Iris pigment epithelial cell (primary cell): ENCODE measurements around the gene MRPS18B.

ENCODE experiments used
- DNase-seq: peaks from one replicate; pipeline ENCODE4 v3.0.0-alpha.2; 2011; ENCODE audit warnings: low read depth

Gene MRPS18B

DNA sequence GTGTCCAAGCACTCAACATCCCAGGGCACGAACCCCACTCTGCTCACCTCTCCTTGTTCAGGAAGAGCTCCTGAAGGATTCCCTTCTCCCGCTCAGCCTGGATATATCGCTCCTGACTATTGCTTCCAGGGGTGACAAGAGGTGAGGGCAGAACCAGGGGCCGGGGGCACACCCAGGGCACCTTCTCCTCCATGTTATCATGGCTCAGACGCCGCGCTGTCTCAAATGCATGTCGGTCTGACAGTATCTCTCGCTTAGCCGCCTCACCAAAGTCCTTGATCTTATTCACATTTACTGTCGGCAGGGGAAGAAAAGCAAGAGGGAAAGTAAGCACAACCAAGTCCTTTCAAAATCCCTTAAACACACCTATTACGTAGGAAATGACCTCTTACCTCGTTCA is 13.7 kb upstream of the MRPS18B start:
- no peak for DNase-seq

GRCh38 chr6:30610065-30610464 is 7.6 kb upstream of the MRPS18B start:
- no peak for DNase-seq

DNA sequence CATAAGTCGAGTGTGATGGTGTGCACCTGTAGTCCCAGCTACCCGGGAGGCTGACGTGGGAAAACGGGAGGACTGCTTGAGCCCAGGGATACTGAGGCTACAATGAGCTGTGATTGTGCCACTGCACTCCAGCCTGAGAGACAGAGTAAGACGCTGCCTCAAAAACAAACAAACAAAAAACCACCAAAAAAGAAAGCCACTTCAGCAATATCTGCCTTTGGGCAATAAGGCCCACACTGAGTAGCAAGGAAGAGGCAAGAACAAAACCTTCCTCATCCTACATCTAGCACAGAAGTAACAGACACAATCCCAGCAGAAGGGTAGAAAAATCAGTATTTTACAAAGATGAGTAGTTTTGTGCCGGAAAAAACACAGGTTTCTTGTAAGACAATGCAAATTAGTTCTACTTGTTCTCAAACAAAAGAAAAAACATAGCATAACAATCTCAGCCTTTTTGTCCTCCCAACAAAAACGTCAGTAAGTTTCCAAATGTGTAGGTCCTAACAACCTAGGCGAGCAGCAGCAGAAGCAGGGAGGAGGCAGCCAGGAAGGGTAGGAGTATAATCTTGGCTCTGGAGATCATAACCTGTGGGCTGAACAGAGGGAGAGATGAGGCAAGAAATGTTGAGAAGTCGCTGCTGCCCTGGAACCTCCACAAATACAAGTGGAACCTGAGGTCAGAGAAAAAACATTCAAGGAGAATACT is 6.3 kb upstream of the MRPS18B start:
- DNase-seq = no peak

DNA sequence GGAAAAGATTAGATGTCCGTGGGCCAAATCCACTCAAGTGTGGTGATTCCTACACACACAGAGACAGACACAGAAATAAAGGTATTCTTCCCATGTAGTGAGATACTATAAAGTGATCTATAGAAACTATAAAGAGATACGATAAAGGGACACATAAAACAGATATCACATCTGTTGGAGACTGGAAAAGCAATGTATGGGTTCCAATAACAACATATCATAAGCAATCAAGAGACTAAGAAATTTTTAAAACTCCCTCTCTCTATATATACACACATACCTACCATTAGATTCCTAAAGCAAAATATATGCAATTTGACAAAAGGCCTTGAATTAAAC is 5.8 kb upstream of the MRPS18B start:
- no peak for DNase-seq

- peak; percentile 48 for DNase-seq
These were observed 5.4 kb upstream of the MRPS18B start for GRCh38 chr6:30612213-30612612.

GRCh38 chr6:30612687-30613248 is 4.9 kb upstream of the MRPS18B start:
- DNase-seq = peak; percentile 77

- DNase-seq = no peak
These were observed 4.2 kb upstream of the MRPS18B start for GRCh38 chr6:30613251-30614043.

DNA sequence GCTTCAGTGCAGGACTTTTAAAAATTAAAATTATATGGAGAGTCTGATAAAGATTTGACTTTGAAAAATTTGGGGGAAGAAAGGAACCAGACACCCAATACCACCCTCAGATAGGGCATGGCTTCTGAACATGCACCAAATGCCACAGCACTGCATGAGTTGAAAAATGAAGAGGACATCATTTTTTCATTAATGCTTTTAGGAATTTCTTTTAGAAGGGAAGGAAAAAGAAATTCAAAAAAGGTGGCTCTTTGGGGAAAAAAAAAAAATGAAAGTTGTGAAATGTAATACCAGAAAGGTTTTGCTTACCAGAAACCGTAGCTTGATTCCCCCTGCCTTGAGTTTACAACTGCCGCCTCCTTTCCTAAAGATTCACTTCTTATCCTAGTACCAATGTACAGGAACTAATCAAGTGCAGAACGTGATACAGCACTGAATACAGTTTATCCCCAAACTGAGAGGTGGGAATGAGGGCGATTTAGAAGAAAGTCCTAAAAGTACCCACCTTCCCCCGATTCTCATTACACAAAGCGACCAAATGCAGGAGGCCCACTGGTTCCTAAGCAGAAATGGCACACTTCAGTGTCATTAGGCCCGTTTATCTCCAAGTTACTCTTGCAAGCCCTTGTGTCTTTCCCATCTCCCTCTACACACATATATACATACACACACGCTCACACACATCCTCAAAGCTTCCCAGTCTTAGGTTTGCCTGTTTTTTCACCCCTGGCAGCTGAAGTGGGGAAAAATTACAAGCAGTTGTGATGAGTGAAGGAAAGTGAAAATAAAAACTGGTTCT is 3.4 kb upstream of the MRPS18B start:
- no peak for DNase-seq

DNA sequence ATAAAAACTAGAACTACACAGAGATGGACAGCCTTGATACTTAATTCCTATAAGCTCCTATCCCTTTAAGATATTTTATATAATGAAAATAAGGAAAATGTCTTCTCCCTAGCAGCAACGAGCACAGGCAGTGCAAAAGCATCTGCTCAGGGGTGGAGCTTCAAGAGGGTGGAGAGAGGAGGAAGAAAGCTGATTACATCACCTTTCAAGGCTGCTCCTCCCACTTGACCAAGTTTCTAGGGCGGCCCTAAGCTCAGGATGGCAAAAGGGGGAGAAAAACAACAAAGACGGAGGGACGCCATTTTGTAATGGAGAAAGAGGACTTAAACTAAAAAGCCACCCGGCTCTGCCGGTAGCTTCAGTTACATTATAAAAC is 2.8 kb upstream of the MRPS18B start:
- DNase-seq = peak; percentile 98

- DNase-seq = peak; percentile 83
These were observed 2.3 kb upstream of the MRPS18B start for GRCh38 chr6:30615219-30615957.

DNA sequence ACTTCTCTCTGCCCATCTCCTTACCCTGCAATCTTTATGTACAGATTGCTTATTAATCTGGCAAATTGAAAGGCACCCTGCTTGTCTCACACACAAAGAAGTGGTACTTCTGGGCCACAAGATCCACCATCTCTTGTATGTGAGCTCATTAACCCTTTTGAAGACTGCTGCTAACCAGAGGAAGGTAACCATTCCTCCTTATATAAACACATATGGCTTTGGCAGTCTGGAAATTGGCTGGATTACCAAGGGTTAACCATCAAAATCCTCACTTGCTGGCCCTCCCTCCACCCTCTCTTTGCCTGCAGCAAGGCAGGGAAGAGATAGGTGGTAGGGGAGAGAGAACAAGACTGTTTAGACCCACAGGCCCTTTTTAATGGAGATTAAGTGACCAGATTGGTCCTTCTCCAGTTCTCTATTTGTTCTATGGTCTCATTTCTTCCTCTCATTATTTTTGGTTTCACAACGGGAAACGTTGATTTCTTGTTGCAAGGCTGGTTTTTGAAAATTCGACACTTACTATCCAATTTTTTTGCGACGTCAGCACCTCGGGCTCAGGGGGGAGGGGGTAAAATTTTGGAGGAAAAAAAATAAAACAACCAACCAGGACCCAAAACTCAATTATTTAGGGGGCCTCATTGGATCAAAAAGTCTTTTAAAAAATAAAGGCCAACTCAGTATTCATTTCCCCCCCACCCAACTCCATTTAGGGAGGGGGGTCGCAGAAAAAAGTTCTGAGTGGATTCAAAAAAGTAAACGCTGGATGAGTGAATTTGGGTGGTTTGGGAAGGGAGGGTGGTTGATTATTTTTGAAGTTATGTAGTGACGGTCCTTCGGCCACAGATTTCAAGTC is 1.5 kb upstream of the MRPS18B start:
- peak; percentile 21 for DNase-seq

DNA sequence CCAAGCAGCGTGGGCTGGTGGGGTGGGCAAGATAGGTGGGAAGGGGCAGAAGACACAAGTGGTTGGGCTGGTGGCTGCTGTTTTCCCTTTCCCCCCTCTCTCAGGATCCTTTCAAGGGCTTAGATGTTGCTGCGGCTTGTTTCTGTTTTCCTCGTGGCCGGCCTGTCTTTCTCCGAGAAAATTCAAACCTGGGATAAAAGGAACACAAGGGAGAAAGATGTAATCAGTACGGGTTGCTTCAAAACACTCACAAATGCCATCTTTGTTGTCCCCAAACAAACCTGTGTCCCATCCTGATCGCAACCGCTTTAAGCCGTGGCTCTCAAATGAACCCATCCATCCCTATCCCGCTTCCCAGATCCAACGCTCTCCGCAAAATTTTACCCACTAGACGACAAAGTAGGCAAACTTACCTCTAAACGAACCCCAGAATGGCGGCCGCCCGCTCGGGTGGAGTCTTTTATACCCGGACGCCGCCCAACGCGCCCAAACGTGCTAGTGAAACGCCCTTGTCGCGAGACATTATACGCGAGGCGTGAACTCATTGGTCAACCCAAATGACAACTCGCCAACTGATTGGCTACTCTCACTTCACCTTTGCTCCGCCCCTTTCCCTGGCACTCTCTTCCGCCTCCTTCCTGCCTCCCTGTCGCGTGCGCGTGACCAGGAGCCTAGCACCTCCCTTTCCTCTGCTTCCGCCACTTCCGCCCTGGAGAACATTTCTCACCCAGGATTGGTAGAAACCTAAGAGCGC is 652 bp upstream of the MRPS18B start, which contains the start of gene PPP1R10:
PPP1R10 (minus strand) TSS at position 433 of the 754 bp plus-strand sequence. CDS start 7,299 bp downstream, outside the sequence.
- peak; percentile 100 for DNase-seq

- no peak for DNase-seq
These were observed 694 bp downstream of the MRPS18B start for GRCh38 chr6:30618270-30618797.

GRCh38 chr6:30619561-30619960 is 1.9 kb downstream of the MRPS18B start:
- no peak for DNase-seq

GRCh38 chr6:30625511-30625910 is 7.9 kb downstream of the MRPS18B start:
- no peak for DNase-seq

DNA sequence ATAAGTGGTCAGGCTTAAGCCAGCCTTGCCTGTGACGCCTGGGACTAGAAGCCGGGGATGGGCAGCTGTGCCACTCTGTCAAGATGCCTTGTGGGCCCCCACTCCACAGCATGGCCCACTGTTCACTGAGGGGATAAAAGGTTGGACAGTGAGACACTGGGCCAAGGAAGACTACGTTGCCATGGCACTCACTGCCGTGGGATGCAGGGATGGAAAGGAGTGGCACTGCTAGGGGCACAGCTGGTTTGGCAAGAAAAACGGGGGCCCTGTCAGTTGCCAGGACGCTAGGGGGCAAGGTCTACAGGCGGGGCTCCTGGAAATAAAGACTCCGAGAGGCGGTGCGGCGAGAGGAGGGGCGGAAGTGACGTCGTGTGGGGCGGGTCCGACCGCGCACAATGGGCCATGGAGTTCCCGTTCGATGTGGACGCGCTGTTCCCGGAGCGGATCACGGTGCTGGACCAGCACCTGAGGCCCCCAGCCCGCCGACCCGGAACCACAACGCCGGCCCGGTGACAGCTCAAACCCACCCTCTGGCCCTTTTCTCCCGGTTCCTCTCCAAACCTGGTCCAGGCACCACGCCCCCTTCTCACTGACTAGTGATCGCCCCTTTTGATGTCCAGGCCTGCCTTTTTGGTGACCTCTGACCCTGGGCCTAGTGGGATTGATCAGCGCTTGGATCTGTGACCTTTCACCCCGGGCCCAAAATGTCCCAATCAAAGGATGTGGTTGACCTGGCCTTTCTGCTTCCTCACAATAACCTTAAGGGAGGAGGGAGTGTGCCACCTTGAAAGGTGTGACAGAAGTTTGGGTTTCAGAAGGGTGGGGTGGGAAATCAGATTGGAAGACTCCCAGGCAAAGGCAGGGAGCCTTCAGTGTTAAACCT is 9.1 kb downstream of the MRPS18B start, which contains the start of gene ATAT1:
ATAT1 (plus strand) TSS at position 391 of the 883 bp plus-strand sequence.
- DNase-seq = peak; percentile 76

- DNase-seq = no peak
These were observed 18.2 kb downstream of the MRPS18B start for GRCh38 chr6:30635834-30636233.

- DNase-seq = no peak
These were observed 22.8 kb downstream of the MRPS18B start for GRCh38 chr6:30640481-30640880.

- DNase-seq = no peak
These were observed 23.4 kb downstream of the MRPS18B start for GRCh38 chr6:30641048-30641447.
